ENCODE measurements around the gene ACER3. TPM values are rescaled to one million over a fixed set of nuclear protein-coding genes. Genes with fewer than 3 reads are reported as not detected.

ACER3 gene
- total and polyA plus RNA-seq, 4 donors, result 15.7 to 48.3 (median 29.0) TPM

DNA sequence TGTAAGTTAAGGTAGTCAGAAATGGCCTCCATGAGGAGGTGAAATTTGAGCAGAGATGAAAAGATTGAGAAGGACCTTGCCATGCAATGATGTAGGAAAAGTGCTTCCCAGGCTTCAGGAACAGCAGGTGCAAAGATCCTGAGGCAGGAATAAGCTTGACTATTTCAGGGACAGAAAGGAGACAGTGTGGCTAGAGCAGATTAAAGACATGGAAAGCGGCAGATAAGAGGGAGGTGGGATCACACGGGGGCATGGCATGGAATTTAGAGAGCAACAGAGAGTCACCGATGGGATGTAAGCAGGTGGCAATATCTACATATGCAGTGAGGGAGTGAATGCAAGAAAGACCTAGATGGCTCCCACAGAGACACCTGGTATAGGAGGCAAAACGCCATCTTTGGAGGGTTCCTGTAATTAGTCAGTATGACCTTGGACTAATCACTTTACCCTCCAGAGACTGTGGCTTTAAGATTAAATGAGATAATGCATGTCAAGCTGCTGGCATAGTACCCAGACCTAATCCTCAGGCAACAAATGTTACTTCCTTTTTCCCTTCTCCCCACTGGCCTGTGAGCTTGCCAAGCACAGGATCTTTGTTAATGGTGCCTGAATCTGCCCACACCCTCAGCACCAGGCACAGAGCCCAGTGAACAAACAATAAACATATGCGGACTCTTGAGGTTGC is 24.6 kb upstream of the ACER3 start:
- H3K4me1 ChIP-seq (ENCODE audit: control insufficient read depth, insufficient read depth, low read length), result peaks cover 28% of the 10 kb centered on the region
- no peaks in the 10 kb centered on the region for H3K9me3 ChIP-seq (ENCODE audit: control insufficient read depth, insufficient read depth, low read length)
- no peak overlapping the region for H3K27ac ChIP-seq (ENCODE audit: low read depth, low read length)
- peak in 2 of 6 donors; percentile 49 to 60 for DNase-seq (ENCODE audit: low read depth in 4 of 6, low spot score in 6 of 6)
- H3K4me3 ChIP-seq (ENCODE audit: low read depth, low read length), result no peak overlapping the region
- no peaks in the 10 kb centered on the region for H3K27me3 ChIP-seq (ENCODE audit: control insufficient read depth, insufficient read depth, low read length)
- no peaks in the 10 kb centered on the region for H3K36me3 ChIP-seq (ENCODE audit: control insufficient read depth, insufficient read depth, low read length)
- WGBS (ENCODE audit: insufficient coverage), result 73% methylated on average over 4 of the region's 5 CpGs

GRCh38 chr11:76836613-76837291 is 24.0 kb upstream of the ACER3 start:
- H3K4me1 ChIP-seq (ENCODE audit: control insufficient read depth, insufficient read depth, low read length), result peaks cover 28% of the 10 kb centered on the region
- 74% methylated on average over 10 of the region's 11 CpGs for WGBS (ENCODE audit: insufficient coverage)
- no peak for DNase-seq (ENCODE audit: low read depth in 4 of 6, low spot score in 6 of 6)
- no peak overlapping the region for H3K4me3 ChIP-seq (ENCODE audit: low read depth, low read length)
- H3K9me3 ChIP-seq (ENCODE audit: control insufficient read depth, insufficient read depth, low read length), result no peaks in the 10 kb centered on the region
- H3K36me3 ChIP-seq (ENCODE audit: control insufficient read depth, insufficient read depth, low read length), result no peaks in the 10 kb centered on the region
- no peaks in the 10 kb centered on the region for H3K27me3 ChIP-seq (ENCODE audit: control insufficient read depth, insufficient read depth, low read length)
- no peak overlapping the region for H3K27ac ChIP-seq (ENCODE audit: low read depth, low read length)

- Histone ChIP-seq H3K4me3 (ENCODE audit: low read depth, low read length) (no peak overlapping the region), H3K36me3 (ENCODE audit: control insufficient read depth, insufficient read depth, low read length) (no peaks in the 10 kb centered on the region), H3K9me3 (ENCODE audit: control insufficient read depth, insufficient read depth, low read length) (no peaks in the 10 kb centered on the region), H3K27ac (ENCODE audit: low read depth, low read length) (peak overlapping the region; percentile 37), H3K4me1 (ENCODE audit: control insufficient read depth, insufficient read depth, low read length) (peaks cover 28% of the 10 kb centered on the region), H3K27me3 (ENCODE audit: control insufficient read depth, insufficient read depth, low read length) (no peaks in the 10 kb centered on the region)
- WGBS (ENCODE audit: insufficient coverage), result 38% methylated on average over 5 of the region's 7 CpGs
- peak in 2 of 6 donors; percentile 46 to 72 for DNase-seq (ENCODE audit: low read depth in 4 of 6, low spot score in 6 of 6)
Measured at GRCh38 chr11:76837696-76838677, 22.7 kb upstream of the ACER3 start.

GRCh38 chr11:76838678-76839068 is 22.0 kb upstream of the ACER3 start:
- WGBS (ENCODE audit: insufficient coverage), result 26% methylated on average over 2 of the region's 3 CpGs

GRCh38 chr11:76839311-76839710 is 21.4 kb upstream of the ACER3 start:
- H3K27ac ChIP-seq (ENCODE audit: low read depth, low read length), result no peak overlapping the region
- DNase-seq (ENCODE audit: low read depth in 4 of 6, low spot score in 6 of 6), result no peak
- no peaks in the 10 kb centered on the region for H3K9me3 ChIP-seq (ENCODE audit: control insufficient read depth, insufficient read depth, low read length)
- peaks cover 28% of the 10 kb centered on the region for H3K4me1 ChIP-seq (ENCODE audit: control insufficient read depth, insufficient read depth, low read length)
- WGBS (ENCODE audit: insufficient coverage), result no CpG with 5 or more reads among the region's 1 CpG
- no peaks in the 10 kb centered on the region for H3K36me3 ChIP-seq (ENCODE audit: control insufficient read depth, insufficient read depth, low read length)
- no peaks in the 10 kb centered on the region for H3K27me3 ChIP-seq (ENCODE audit: control insufficient read depth, insufficient read depth, low read length)
- H3K4me3 ChIP-seq (ENCODE audit: low read depth, low read length), result no peak overlapping the region

More at GRCh38 chr11:76838678-76839068, 22.0 kb upstream of the ACER3 start:
- Histone ChIP-seq H3K4me1 (ENCODE audit: control insufficient read depth, insufficient read depth, low read length) (peaks cover 28% of the 10 kb centered on the region), H3K4me3 (ENCODE audit: low read depth, low read length) (no peak overlapping the region), H3K27me3 (ENCODE audit: control insufficient read depth, insufficient read depth, low read length) (no peaks in the 10 kb centered on the region), H3K36me3 (ENCODE audit: control insufficient read depth, insufficient read depth, low read length) (no peaks in the 10 kb centered on the region), H3K27ac (ENCODE audit: low read depth, low read length) (peak overlapping the region; percentile 37), H3K9me3 (ENCODE audit: control insufficient read depth, insufficient read depth, low read length) (no peaks in the 10 kb centered on the region)
- peak in 2 of 6 donors; percentile 31 to 48 for DNase-seq (ENCODE audit: low read depth in 4 of 6, low spot score in 6 of 6)

DNA sequence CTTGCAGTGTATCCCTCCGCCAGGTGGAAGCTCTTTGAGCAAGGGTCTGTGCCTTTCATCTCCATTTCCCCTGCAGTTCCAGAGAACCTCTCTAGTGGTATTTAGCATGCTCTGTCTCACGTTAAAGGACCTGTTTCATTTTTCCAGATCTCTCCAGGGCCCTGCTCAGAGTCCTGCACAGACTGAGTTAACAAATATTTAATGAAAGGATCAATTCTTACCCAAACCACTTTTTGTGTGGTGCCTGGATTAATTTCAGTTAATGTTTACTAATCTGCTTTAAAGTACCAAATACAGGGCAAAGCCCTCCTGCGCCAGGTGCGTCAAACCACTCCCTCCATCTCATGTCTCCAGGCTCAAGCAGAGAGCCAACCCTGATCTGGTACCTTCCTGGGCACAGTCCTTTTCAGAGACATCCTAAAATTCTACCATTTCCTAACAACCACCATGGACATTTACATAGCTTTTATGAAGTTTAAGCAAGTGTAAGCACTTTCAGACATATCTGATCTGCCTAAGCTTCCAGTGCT is 18.7 kb upstream of the ACER3 start:
- 96% methylated on average over 3 of the region's 4 CpGs for WGBS (ENCODE audit: insufficient coverage)
- H3K36me3 ChIP-seq (ENCODE audit: control insufficient read depth, insufficient read depth, low read length), result no peaks in the 10 kb centered on the region
- no peaks in the 10 kb centered on the region for H3K9me3 ChIP-seq (ENCODE audit: control insufficient read depth, insufficient read depth, low read length)
- H3K4me1 ChIP-seq (ENCODE audit: control insufficient read depth, insufficient read depth, low read length), result peaks cover 20% of the 10 kb centered on the region
- DNase-seq (ENCODE audit: low read depth in 4 of 6, low spot score in 6 of 6), result no peak
- no peak overlapping the region for H3K4me3 ChIP-seq (ENCODE audit: low read depth, low read length)
- no peak overlapping the region for H3K27ac ChIP-seq (ENCODE audit: low read depth, low read length)
- no peaks in the 10 kb centered on the region for H3K27me3 ChIP-seq (ENCODE audit: control insufficient read depth, insufficient read depth, low read length)

GRCh38 chr11:76843907-76844306 is 16.8 kb upstream of the ACER3 start:
- WGBS (ENCODE audit: insufficient coverage), result no CpG with 5 or more reads among the region's 3 CpGs
- H3K4me3 ChIP-seq (ENCODE audit: low read depth, low read length), result no peak overlapping the region
- H3K4me1 ChIP-seq (ENCODE audit: control insufficient read depth, insufficient read depth, low read length), result peaks cover 4% of the 10 kb centered on the region
- no peaks in the 10 kb centered on the region for H3K9me3 ChIP-seq (ENCODE audit: control insufficient read depth, insufficient read depth, low read length)
- H3K36me3 ChIP-seq (ENCODE audit: control insufficient read depth, insufficient read depth, low read length), result no peaks in the 10 kb centered on the region
- no peaks in the 10 kb centered on the region for H3K27me3 ChIP-seq (ENCODE audit: control insufficient read depth, insufficient read depth, low read length)
- no peak for DNase-seq (ENCODE audit: low read depth in 4 of 6, low spot score in 6 of 6)
- H3K27ac ChIP-seq (ENCODE audit: low read depth, low read length), result no peak overlapping the region

- Histone ChIP-seq H3K27ac (ENCODE audit: low read depth, low read length) (no peak overlapping the region), H3K4me1 (ENCODE audit: control insufficient read depth, insufficient read depth, low read length) (no peaks in the 10 kb centered on the region), H3K9me3 (ENCODE audit: control insufficient read depth, insufficient read depth, low read length) (no peaks in the 10 kb centered on the region), H3K4me3 (ENCODE audit: low read depth, low read length) (no peak overlapping the region), H3K27me3 (ENCODE audit: control insufficient read depth, insufficient read depth, low read length) (no peaks in the 10 kb centered on the region), H3K36me3 (ENCODE audit: control insufficient read depth, insufficient read depth, low read length) (no peaks in the 10 kb centered on the region)
- WGBS (ENCODE audit: insufficient coverage), result 88% methylated on average over 3 of the region's 10 CpGs
- DNase-seq (ENCODE audit: low read depth in 4 of 6, low spot score in 6 of 6), result no peak
Measured at GRCh38 chr11:76844511-76844910, 16.2 kb upstream of the ACER3 start.

- DNase-seq (ENCODE audit: low read depth in 4 of 6, low spot score in 6 of 6), result no peak
- Histone ChIP-seq H3K27me3 (ENCODE audit: control insufficient read depth, insufficient read depth, low read length) (no peaks in the 10 kb centered on the region), H3K4me1 (ENCODE audit: control insufficient read depth, insufficient read depth, low read length) (no peaks in the 10 kb centered on the region), H3K36me3 (ENCODE audit: control insufficient read depth, insufficient read depth, low read length) (no peaks in the 10 kb centered on the region), H3K9me3 (ENCODE audit: control insufficient read depth, insufficient read depth, low read length) (no peaks in the 10 kb centered on the region), H3K27ac (ENCODE audit: low read depth, low read length) (no peak overlapping the region), H3K4me3 (ENCODE audit: low read depth, low read length) (no peak overlapping the region)
- WGBS (ENCODE audit: insufficient coverage), result 80% methylated on average over 1 of the region's 3 CpGs
Measured at GRCh38 chr11:76845069-76845468, 15.6 kb upstream of the ACER3 start.
